Tibial nerve (tissue), 4 donors: ENCODE results near the gene DSTYK. TPM values are rescaled to one million over a fixed set of nuclear protein-coding genes. Genes with fewer than 3 reads are reported as not detected.

Experiments
- DNase-seq, 2 donors: peaks; one replicate each; pipeline ENCODE4 v3.0.0-alpha.2; 2019; ENCODE audit warnings: low spot score in 2 of 2
- H3K27ac ChIP-seq, 4 donors: fragments of 200-600 bp; sonication (generic) in 3 of 4; one replicate each; pipeline ENCODE4 v1.5.1; 2017 to 2019; ENCODE audit warnings: mild to moderate bottlenecking in 1 of 4
- H3K27me3 ChIP-seq, 2 donors: fragments of 200-600 bp; sonication (generic) in 1 of 2; one replicate each; pipeline versions ENCODE4 v1.5.1 to v1.6.0; 2017 to 2019
- H3K36me3 ChIP-seq, 3 donors: fragments of 200-600 bp; sonication (generic); one replicate each; pipeline ENCODE4 v1.5.1; 2018 to 2019
- H3K4me1 ChIP-seq, 4 donors: fragments of 200-600 bp; sonication (generic) in 3 of 4; one replicate each; pipeline ENCODE4 v1.5.1; 2017 to 2019
- H3K4me3 ChIP-seq, 4 donors: fragments of 200-600 bp; sonication (generic) in 3 of 4; one replicate each; pipeline ENCODE4 v1.5.1; 2017 to 2019; ENCODE audit warnings: mild to moderate bottlenecking in 1 of 4, moderate library complexity in 1 of 4
- H3K9me3 ChIP-seq, 4 donors: fragments of 200-600 bp; sonication (generic) in 3 of 4; one replicate each; pipeline ENCODE4 v1.5.1; 2017 to 2019
- EP300 ChIP-seq, 2 donors: sonication (generic); formaldehyde crosslinking; IDR thresholded peaks; one replicate each; pipeline ENCODE4 v1.6.1; 2017; ENCODE audit warnings: antibody characterized with exemption in 2 of 2, mild to moderate bottlenecking in 1 of 2
- POLR2A ChIP-seq, 2 donors: fragments of 450-650 bp; IDR thresholded peaks; one replicate each; pipeline ENCODE4 v1.6.1; 2017; ENCODE audit warnings: antibody characterized with exemption in 2 of 2, mild to moderate bottlenecking in 2 of 2, moderate library complexity in 2 of 2
- WGBS, 2 donors: methylation state at CpG; one replicate each; pipeline ENCODE4 v1.1.5; 2018; 5-methylcytosine and 5-hydroxymethylcytosine counted together
- total RNA-seq, 4 donors: library from RNA; depleted of rRNA; stranded (reverse); fragments of >200 nt; gene quantifications; one replicate each; pipeline ENCODE4 v1.1.0, GENCODE V29; 2016
- TF ChIP-seq, protein P1 (sequence below), 5 experiments: fragments of 200-600 bp in 3 of 5; fragments of 450-650 bp in 2 of 5; sonication (generic) in 3 of 5; IDR thresholded peaks; one replicate each; pipeline ENCODE4 v1.5.1; 2016 to 2019; ENCODE audit warnings: antibody characterized with exemption in 5 of 5, mild to moderate bottlenecking in 3 of 5, moderate library complexity in 2 of 5

DSTYK gene
- total RNA-seq, 4 donors from 2014 or later, result 10.5 to 15.5 (median 14.1) TPM

DNA sequence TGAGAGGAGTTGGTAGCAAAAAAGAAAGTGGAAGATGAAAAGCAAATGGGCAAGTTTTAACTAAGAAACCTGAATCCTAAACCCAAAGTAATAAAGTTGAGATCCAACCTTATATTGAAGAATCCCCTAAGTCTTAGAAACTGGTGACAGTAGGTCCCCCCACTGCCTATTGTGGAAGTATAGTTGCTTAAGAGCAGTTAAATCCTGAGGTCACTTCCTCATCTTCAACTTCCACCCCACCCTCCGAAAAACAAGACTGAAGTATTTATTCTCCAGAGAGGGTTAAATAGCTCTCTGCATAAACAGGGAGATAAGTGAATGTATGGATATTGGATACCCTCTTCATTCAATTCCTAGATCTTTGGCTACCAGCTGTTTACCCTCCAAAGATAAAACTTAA, 3.3 kb upstream of the DSTYK start:
- H3K4me3 ChIP-seq, result no peak overlapping the region
- no peak for DNase-seq
- H3K9me3 ChIP-seq, result no peaks in the 10 kb centered on the region
- H3K27ac ChIP-seq, result no peak overlapping the region
- TF ChIP-seq EP300 (IDR thresholded peaks at IDR 0.05) (no peak), POLR2A (IDR thresholded peaks at IDR 0.05) (no peak)
- TF ChIP-seq, protein P1, sequence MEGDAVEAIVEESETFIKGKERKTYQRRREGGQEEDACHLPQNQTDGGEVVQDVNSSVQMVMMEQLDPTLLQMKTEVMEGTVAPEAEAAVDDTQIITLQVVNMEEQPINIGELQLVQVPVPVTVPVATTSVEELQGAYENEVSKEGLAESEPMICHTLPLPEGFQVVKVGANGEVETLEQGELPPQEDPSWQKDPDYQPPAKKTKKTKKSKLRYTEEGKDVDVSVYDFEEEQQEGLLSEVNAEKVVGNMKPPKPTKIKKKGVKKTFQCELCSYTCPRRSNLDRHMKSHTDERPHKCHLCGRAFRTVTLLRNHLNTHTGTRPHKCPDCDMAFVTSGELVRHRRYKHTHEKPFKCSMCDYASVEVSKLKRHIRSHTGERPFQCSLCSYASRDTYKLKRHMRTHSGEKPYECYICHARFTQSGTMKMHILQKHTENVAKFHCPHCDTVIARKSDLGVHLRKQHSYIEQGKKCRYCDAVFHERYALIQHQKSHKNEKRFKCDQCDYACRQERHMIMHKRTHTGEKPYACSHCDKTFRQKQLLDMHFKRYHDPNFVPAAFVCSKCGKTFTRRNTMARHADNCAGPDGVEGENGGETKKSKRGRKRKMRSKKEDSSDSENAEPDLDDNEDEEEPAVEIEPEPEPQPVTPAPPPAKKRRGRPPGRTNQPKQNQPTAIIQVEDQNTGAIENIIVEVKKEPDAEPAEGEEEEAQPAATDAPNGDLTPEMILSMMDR (IDR thresholded peaks at IDR 0.05), result no peak
- WGBS, 2 donors, result 26 to 50% methylated on average over 1 of the region's 1 CpG
- H3K27me3 ChIP-seq, result no peaks in the 10 kb centered on the region
- H3K36me3 ChIP-seq, result no peaks in the 10 kb centered on the region
- H3K4me1 ChIP-seq, result peaks cover 0 to 19% (median 7%) of the 10 kb centered on the region in 4 donors

DNA sequence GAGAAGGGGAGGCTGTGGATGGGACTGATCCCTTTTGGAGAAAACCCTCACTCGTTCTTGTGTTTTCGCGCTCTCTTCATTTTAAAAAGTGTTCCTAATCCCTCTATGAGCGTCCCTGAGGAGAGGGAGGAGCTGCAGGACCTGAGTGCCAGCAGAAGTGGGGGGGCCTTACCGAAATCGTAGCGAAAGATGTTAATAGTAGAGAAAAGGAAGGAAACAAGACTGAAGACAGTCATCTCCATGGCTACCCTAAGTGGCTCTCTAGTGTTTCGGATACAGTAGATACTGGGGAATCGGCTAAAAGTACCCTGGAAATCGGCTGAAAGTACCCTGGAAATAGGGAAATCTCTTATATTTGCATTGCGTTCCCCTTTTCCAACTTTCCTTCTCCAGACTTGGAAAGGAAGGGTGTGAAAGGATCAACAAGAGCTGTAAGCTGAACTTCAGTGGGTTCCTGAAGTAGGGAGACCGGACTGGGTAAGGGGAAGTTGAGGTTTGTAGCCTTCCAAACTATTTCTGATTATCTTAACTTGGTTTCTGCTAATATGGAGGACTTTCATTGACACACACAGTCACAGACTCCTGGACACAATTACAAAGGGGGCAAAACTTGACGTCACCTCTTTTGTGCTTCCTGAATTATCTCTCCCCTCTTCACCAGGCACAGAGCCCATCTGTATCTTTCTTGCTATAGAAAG, 486 bp upstream of the DSTYK start:
- Histone ChIP-seq H3K4me3 (peak overlapping the region; percentile 67 to 99 (median 96)), H3K9me3 (no peaks in the 10 kb centered on the region), H3K36me3 (no peaks in the 10 kb centered on the region), H3K27ac (peak overlapping the region; percentile 75 to 96 (median 93)), H3K27me3 (no peaks in the 10 kb centered on the region), H3K4me1 (peaks cover 0 to 29% (median 11%) of the 10 kb centered on the region in 4 donors)
- TF ChIP-seq EP300 (IDR thresholded peaks at IDR 0.05) (no peak), POLR2A (IDR thresholded peaks at IDR 0.05) (no peak)
- 44 to 45% methylated on average over 13 of the region's 13 CpGs for WGBS, 2 donors
- no peak for DNase-seq

DNA sequence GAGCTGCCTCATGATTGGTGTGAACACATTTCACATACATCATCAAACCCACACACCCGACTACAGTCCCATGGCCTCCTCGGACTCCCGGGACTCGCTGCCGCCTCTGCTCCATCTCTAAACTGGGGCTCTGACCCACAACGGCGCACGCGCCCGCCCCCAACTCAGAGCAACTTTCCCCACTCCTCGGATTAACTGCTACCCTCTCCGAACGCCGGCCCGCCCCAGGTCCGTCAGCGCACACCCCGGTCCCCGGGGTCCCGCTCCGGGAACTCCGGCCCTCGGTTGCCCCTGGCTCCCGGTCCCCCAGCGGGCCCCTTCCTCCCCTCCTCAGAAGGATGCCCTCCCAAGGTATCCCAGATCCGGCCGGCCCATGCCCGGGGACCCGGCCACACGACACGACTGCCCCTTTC, 740 bp downstream of the DSTYK start:
- H3K9me3 ChIP-seq, result no peaks in the 10 kb centered on the region
- H3K27me3 ChIP-seq, result no peaks in the 10 kb centered on the region
- DNase-seq, result no peak
- H3K36me3 ChIP-seq, result no peaks in the 10 kb centered on the region
- H3K4me3 ChIP-seq, result peak overlapping the region; percentile 67 to 99 (median 96)
- TF ChIP-seq, protein P1 (IDR thresholded peaks at IDR 0.05), result no peak
- no peak for TF ChIP-seq POLR2A (IDR thresholded peaks at IDR 0.05)
- no peak for TF ChIP-seq EP300 (IDR thresholded peaks at IDR 0.05)
- peaks cover 0 to 38% (median 11%) of the 10 kb centered on the region in 4 donors for H3K4me1 ChIP-seq
- 1% methylated on average over 24 to 29 of the region's 31 CpGs for WGBS, 2 donors
- peak overlapping the region; percentile 75 to 96 (median 93) for H3K27ac ChIP-seq

DNA sequence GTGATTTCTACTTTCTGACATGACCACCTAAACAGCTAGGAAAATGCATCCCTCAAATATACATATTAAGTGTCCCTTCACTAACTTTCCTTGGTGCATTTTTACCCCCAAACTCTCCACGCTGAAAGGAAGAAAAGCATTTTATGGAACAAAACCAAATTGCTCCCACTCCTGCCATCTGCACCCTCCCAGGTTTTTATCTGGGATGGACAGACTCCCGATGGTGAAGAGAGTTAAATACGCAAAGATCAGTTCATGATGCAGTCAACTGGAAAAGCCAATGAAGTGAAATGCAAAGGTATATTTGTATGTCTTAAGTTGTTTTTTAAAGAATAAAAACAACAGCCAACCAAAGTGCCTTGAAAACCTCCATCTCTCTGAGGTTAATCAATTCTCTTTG, 2.7 kb downstream of the DSTYK start:
- DNase-seq, result no peak
- Histone ChIP-seq H3K9me3 (no peaks in the 10 kb centered on the region), H3K27ac (no peak overlapping the region), H3K27me3 (no peaks in the 10 kb centered on the region), H3K36me3 (no peaks in the 10 kb centered on the region), H3K4me1 (peaks cover 0 to 51% (median 11%) of the 10 kb centered on the region in 4 donors), H3K4me3 (no peak overlapping the region)
- TF ChIP-seq POLR2A (IDR thresholded peaks at IDR 0.05) (no peak), EP300 (IDR thresholded peaks at IDR 0.05) (no peak)
- TF ChIP-seq, protein P1 (IDR thresholded peaks at IDR 0.05), result no peak
- 79 to 84% methylated on average over 3 of the region's 3 CpGs for WGBS, 2 donors

DNA sequence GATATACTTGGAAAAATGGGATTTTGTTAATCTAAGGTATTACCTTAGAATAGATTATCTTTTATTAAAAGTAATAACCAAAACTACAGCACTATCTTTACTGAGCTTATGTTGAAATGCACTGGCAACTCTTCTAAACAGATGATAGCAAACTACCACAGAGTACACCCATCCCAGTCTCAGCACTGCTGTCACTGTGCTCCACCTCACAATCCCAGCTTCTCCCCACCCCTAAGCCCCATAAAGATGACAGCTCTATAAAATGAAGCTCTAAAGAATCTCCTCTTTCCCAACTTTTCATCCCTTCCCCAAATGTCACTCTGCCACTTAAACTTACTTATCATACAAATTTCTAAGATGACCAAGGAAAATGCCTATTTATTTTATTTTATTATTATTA, 6.4 kb downstream of the DSTYK start:
- Histone ChIP-seq H3K27ac (no peak overlapping the region), H3K9me3 (no peaks in the 10 kb centered on the region), H3K4me1 (peaks cover 0 to 39% (median 7%) of the 10 kb centered on the region in 4 donors), H3K4me3 (no peak overlapping the region), H3K27me3 (no peaks in the 10 kb centered on the region), H3K36me3 (no peaks in the 10 kb centered on the region)
- DNase-seq, result no peak
- TF ChIP-seq POLR2A (IDR thresholded peaks at IDR 0.05) (no peak), EP300 (IDR thresholded peaks at IDR 0.05) (no peak)
- TF ChIP-seq, protein P1 (IDR thresholded peaks at IDR 0.05), result no peak
